Measurements from ENCODE around the gene NDUFB2.
"Not testable (repeated sequence)": the region's sequence is repeated elsewhere in the genome, so short reads cannot be mapped to it uniquely, and the experiment has no call there.

The NDUFB2 gene

DNA sequence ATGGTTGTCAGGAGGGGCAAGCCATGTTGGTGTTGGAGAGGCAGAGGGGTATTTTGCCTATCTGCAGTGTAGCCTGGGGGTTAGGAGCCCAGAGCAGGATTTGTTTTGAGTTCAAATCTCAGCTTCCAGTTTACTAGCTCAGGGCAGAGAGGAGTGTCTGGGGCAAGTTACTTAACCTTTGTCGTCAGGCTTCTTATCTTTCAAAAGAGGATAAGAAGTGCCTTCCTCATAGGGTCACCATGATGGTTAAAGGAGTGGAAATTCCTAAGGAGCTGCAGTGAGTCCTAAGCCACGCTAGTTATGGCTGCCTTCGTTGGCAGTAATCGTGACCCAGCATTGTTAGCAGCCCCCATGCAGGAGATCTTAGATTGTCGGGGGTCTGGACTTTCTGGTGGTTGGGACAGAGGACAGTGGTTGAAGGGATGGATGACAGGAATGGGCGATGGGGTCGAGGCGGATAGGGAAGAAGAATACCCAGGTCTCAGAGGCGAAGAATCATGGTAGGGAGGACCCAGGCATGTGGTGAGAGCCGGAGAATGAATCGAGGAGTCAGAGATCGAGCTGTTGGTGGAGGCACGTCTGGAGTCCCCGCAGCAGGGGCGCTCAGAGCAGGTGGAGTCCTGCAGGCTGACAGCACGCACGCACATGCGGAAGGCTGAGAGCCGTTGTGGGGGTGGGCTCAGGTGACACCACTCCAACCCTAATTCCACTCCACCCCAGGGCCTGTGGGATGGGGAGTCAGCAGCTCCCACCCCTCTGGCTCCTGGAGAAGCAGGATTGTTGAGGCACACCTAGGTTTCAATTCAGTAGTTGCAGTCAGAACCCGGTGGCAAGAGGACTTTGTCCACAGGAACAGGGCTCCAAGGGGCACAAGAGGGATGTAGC is 12.2 kb upstream of the NDUFB2 start:
- FAIRE-seq (no peak), DNase-seq (ENCODE audit: insufficient read length, low spot score) (no peak)
- TF ChIP-seq, protein P1, sequence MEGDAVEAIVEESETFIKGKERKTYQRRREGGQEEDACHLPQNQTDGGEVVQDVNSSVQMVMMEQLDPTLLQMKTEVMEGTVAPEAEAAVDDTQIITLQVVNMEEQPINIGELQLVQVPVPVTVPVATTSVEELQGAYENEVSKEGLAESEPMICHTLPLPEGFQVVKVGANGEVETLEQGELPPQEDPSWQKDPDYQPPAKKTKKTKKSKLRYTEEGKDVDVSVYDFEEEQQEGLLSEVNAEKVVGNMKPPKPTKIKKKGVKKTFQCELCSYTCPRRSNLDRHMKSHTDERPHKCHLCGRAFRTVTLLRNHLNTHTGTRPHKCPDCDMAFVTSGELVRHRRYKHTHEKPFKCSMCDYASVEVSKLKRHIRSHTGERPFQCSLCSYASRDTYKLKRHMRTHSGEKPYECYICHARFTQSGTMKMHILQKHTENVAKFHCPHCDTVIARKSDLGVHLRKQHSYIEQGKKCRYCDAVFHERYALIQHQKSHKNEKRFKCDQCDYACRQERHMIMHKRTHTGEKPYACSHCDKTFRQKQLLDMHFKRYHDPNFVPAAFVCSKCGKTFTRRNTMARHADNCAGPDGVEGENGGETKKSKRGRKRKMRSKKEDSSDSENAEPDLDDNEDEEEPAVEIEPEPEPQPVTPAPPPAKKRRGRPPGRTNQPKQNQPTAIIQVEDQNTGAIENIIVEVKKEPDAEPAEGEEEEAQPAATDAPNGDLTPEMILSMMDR (IDR thresholded peaks at IDR 0.05; ENCODE audit: insufficient read depth, missing control alignments) = no peak

DNA sequence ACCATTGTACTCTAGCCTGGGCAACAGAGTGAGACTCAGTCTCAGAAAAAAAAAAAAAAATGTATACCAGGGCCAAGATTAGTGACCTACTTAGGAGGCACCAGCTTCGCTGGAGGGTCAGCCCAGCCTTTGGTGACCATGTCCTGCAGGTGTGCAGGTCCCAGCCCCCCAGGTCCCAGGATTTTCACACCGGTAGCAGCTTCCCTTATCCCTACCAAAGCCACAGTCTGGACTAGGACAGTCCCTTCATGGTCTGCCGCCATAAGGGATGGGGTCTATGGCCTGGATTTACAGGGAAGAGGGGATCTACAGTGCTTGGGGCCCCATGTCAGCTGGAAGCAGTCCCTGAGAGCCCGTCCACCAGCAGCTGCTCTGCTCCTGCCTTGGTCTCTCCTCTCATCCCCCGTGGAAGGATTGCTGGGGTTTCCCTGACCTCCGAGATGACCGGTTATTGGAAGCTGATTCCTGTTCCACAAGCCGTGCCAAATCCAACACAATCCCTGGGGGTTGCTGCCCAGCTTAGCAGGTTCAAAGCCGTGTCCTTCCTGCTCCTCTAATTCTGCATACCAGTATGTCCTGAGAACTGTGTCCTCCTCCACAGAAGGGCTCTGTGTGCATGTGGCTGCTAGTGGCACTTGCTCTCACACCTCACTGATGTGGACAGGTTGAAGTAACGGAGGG is 11.0 kb upstream of the NDUFB2 start:
- FAIRE-seq = no peak

DNA sequence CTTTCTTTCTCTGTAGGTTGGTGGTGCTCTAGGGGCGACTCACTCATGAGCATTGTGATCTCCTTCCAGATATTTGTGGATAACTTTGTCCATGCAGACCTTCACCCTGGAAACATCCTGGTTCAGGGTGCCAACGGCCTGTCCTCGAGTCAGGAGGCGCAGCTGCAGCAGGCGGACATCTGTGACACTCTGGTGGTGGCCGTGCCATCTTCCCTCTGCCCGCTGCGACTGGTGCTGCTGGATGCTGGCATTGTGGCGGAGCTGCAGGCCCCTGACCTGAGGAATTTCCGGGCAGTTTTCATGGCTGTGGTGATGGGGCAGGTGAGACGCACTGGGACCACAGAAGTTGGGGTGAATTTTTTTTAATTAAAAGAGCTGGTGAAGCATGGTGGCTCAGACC is 9.6 kb upstream of the NDUFB2 start:
- no peak for FAIRE-seq
- DNase-seq (ENCODE audit: insufficient read length, low spot score) = no peak
- TF ChIP-seq, protein P1 (IDR thresholded peaks at IDR 0.05; ENCODE audit: insufficient read depth, missing control alignments) = no peak

More for the DNA sequence above, 11.0 kb upstream of the NDUFB2 start:
- DNase-seq (ENCODE audit: insufficient read length, low spot score) = no peak
- TF ChIP-seq, protein P1 (IDR thresholded peaks at IDR 0.05; ENCODE audit: insufficient read depth, missing control alignments) = no peak

DNA sequence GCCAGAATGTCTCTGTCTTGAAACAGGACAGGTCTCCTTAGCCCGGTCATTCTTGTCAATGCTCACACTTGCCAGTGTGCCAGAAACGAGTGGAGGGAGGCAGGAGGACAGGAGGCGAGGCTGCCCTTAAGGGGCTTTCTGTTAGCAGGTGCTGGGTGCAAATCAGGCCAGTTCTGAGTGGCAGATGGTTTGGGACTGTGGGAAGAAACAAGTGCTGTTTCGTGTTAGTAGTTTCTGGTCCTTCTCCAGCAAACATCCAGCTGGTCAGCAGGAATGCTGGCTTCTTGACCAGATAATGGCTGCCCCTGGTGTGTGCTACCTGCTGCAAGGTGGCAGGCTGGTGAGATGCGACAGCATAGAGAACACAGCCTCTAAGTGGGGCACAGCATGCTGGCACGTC is 8.2 kb upstream of the NDUFB2 start:
- TF ChIP-seq, protein P1 (IDR thresholded peaks at IDR 0.05; ENCODE audit: insufficient read depth, missing control alignments) = no peak
- no peak for DNase-seq (ENCODE audit: insufficient read length, low spot score)
- FAIRE-seq = no peak

DNA sequence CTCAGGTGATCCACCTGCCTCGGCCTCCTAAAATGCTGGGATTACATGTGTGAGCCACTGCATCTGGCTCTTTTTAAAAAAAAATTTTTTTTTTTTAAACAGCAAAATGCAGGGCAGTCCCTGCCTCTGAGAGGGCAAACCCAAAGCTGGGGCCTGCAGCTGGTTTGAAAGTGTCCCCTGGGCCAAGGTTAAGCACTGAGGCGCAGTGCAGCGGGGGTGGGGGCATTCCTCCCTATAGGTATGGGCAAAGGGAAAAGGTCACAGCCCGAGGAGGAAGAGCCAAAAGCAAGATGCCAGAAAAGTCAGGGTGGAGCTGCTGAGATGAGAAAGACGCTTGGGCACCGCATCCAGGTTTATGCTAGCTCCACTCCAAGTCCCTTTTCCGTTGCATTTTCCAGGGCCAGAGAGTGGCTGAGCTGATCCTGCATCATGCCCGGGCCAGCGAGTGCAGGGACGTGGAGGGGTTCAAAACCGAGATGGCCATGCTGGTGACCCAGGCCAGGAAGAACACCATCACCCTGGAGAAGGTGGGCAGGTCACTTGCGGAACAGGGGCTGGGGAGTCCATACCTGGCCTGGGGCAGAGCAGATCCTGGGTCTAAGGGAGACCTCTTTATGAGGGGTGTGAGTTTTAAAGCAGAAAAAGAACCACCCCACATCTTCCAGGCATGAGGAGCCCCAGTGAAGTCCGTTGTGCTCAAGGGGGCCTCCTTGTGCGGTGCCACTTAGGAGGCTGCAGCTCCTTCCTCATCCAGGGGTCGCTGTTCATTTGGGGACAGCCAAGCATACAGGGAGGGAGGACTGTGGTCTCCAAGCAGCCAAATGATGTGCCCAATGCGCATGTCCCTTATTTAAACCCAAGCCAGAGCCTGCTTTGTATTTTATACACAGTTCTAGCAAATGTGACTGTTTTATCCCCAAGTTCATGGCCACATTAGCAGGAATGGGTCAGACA is 7.0 kb upstream of the NDUFB2 start:
- DNase-seq (ENCODE audit: insufficient read length, low spot score) = no peak
- TF ChIP-seq, protein P1 (IDR thresholded peaks at IDR 0.05; ENCODE audit: insufficient read depth, missing control alignments) = no peak
- no peak for FAIRE-seq

DNA sequence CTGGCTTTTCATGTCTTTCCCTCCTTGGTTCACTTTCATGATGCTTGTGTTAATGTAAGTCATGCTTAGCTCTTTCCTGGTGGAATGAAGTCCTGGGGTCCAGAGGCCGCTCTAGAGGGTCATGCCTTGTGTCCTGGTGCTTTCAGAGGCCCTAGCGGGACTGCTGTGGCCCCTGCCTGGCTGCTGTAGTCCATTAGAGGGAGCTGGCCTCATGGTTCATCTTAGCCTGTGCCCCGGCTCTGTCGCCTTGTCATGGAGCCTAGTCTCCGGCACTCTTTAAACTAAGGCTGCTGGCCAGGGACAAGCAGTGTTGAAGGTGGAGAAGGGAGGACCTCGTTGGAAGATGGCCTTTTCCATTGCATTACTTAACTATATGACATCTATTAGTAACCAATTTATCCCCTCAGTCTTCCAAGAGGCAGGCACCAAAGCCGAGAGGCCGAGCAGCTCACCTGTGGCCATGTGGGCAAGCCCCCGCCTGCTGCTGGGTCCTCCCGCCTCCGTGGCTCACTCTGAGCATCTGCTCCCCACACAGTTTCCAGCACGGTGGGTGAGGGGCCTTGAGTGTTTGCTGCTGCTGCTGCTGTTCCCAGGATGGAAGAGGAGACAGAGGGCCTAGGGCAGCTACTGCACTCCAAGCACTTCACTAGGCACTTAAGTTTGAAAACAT is 5.0 kb upstream of the NDUFB2 start:
- DNase-seq (ENCODE audit: insufficient read length, low spot score) = no peak
- no peak for FAIRE-seq
- TF ChIP-seq, protein P1 (IDR thresholded peaks at IDR 0.05; ENCODE audit: insufficient read depth, missing control alignments) = no peak

DNA sequence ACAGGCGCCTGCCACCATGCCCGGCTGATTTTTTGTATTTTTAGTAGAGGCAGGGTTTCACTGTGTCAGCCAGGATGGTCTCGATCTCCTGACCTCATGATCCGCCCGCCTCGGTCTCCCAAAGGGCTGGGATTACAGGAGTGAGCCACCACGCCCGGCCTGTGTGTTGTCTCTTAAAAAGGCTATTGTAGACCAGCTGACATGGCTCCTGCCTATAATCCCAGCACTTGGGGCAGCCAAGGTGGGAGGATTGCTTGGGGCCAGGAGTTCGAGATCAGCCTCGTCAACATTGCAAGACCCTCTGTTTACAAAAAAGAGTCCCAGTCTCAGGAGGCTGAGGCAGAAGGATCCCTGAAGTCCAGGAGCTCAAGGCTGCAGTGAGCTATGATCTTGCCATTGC is 2.7 kb upstream of the NDUFB2 start:
- not testable (repeated sequence) for DNase-seq (ENCODE audit: insufficient read length, low spot score); FAIRE-seq
